ENCODE measurements around the gene MPP2.

DNA sequence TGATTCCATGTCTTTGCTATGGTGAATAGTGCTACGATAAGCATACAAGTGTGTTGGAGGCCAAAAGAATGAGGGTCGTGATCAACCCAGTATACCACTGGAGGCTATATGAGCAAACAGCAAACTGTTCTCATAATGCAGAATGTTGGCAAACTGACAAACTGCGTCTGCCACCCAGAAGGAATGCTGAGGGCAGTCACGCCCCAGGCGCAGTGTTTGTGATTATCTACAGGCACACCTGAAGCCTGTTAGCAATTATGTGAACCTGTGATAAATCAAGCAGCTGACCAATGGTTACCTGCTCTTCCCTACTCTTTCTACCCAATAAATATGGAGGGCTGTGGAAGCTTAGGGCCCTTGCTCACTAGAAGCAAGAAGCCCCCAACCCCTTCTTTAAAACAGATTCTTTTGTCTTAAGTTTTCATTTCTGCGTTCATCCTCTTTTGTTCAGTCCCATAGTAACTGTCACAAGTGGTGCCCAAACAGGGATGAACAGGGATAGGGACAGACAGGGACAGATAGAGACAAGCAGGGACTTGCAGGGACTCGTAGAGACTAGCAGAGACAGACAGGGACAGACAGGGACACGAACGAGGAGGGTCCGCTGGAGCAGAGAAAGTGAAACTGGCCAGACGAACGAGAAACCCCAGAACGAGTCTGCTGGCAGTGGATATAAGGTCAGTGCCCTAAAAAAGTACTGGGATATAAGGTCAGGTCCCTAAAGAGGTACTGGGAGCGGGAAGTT, 35.2 kb downstream of the MPP2 start:
- TF ChIP-seq CTCF (IDR thresholded peaks at IDR 0.05) = no peak
- no peak for TF ChIP-seq POLR2A (IDR thresholded peaks at IDR 0.05)
